Muscle layer of colon (tissue), 2 donors: Measurements from ENCODE around the gene S100A3.
"Not testable (repeated sequence)": the region's sequence is repeated elsewhere in the genome, so short reads cannot be mapped to it uniquely, and the experiment has no call there.

Experiments
- H3K27ac ChIP-seq: one replicate; pipeline ENCODE4 v1.7.0; 2013; ENCODE audit warnings: low read depth, mild to moderate bottlenecking, low read length, moderate library complexity
- H3K27me3 ChIP-seq, 2 donors: one replicate each; pipeline ENCODE4 v1.7.0; 2013; ENCODE audit warnings: low read length in 2 of 2, mild to moderate bottlenecking in 2 of 2; ENCODE audit not compliant: insufficient read depth in 2 of 2, control insufficient read depth in 1 of 2
- H3K36me3 ChIP-seq: one replicate; pipeline ENCODE4 v1.7.0; 2013; ENCODE audit warnings: mild to moderate bottlenecking, low read length; ENCODE audit not compliant: insufficient read depth
- H3K4me1 ChIP-seq: one replicate; pipeline ENCODE4 v1.7.0; 2013; ENCODE audit warnings: mild to moderate bottlenecking, low read length; ENCODE audit not compliant: insufficient read depth
- H3K4me3 ChIP-seq, 2 donors: one replicate each; pipeline ENCODE4 v1.7.0; 2013; ENCODE audit warnings: low read length in 2 of 2, low read depth in 1 of 2, mild to moderate bottlenecking in 1 of 2, moderate library complexity in 1 of 2
- H3K9ac ChIP-seq: one replicate; pipeline ENCODE4 v1.7.0; 2013; ENCODE audit warnings: low read length
- H3K9me3 ChIP-seq: one replicate; pipeline ENCODE4 v1.7.0; 2013; ENCODE audit warnings: mild to moderate bottlenecking, low read length
- donor health status: abdominal sarcoma.
- donor health status: Adenocarcinoma of cecum.

Gene S100A3

GRCh38 chr1:153582836-153583235, 33.8 kb upstream of the S100A3 start:
- not testable (repeated sequence) for H3K27ac ChIP-seq, H3K4me3 ChIP-seq, H3K4me1 ChIP-seq, H3K27me3 ChIP-seq, H3K9me3 ChIP-seq, H3K36me3 ChIP-seq, H3K9ac ChIP-seq

GRCh38 chr1:153578936-153579335, 29.9 kb upstream of the S100A3 start:
- Histone ChIP-seq H3K27ac (no peak overlapping the region), H3K4me1 (no peaks in the 10 kb centered on the region), H3K9me3 (no peaks in the 10 kb centered on the region), H3K4me3 (no peak overlapping the region), H3K27me3 (no peaks in the 10 kb centered on the region), H3K36me3 (no peaks in the 10 kb centered on the region), H3K9ac (no peak overlapping the region)

GRCh38 chr1:153578490-153578889, 29.4 kb upstream of the S100A3 start:
- H3K4me3 ChIP-seq: no peak overlapping the region
- no peaks in the 10 kb centered on the region for H3K36me3 ChIP-seq
- H3K9ac ChIP-seq: no peak overlapping the region
- no peaks in the 10 kb centered on the region for H3K27me3 ChIP-seq
- no peak overlapping the region for H3K27ac ChIP-seq
- no peaks in the 10 kb centered on the region for H3K9me3 ChIP-seq
- no peaks in the 10 kb centered on the region for H3K4me1 ChIP-seq

- no peaks in the 10 kb centered on the region for H3K27me3 ChIP-seq
- H3K9ac ChIP-seq: no peak overlapping the region
- H3K27ac ChIP-seq: no peak overlapping the region
- no peak overlapping the region for H3K4me3 ChIP-seq
- no peaks in the 10 kb centered on the region for H3K36me3 ChIP-seq
- H3K9me3 ChIP-seq: no peaks in the 10 kb centered on the region
- H3K4me1 ChIP-seq: peaks cover 5% of the 10 kb centered on the region
Observed at GRCh38 chr1:153577624-153578051, 28.6 kb upstream of the S100A3 start.

- Histone ChIP-seq H3K36me3 (no peaks in the 10 kb centered on the region), H3K27me3 (no peaks in the 10 kb centered on the region), H3K4me3 (no peak overlapping the region), H3K4me1 (peaks cover 5% of the 10 kb centered on the region), H3K9me3 (no peaks in the 10 kb centered on the region), H3K9ac (no peak overlapping the region), H3K27ac (no peak overlapping the region)
Observed at GRCh38 chr1:153577138-153577537, 28.1 kb upstream of the S100A3 start.

GRCh38 chr1:153575497-153575896, 26.4 kb upstream of the S100A3 start:
- H3K9me3 ChIP-seq: not testable (repeated sequence)

GRCh38 chr1:153575081-153575491, 26.0 kb upstream of the S100A3 start:
- H3K9me3 ChIP-seq, H3K9ac ChIP-seq, H3K4me1 ChIP-seq, H3K36me3 ChIP-seq, H3K27me3 ChIP-seq, H3K27ac ChIP-seq, H3K4me3 ChIP-seq: not testable (repeated sequence)

More at GRCh38 chr1:153575497-153575896, 26.4 kb upstream of the S100A3 start:
- H3K36me3 ChIP-seq, H3K27ac ChIP-seq, H3K27me3 ChIP-seq, H3K4me3 ChIP-seq, H3K4me1 ChIP-seq, H3K9ac ChIP-seq: not testable (repeated sequence)

GRCh38 chr1:153573351-153573750, 24.3 kb upstream of the S100A3 start:
- peaks cover 11% of the 10 kb centered on the region for H3K4me1 ChIP-seq
- H3K9ac ChIP-seq: no peak overlapping the region
- H3K36me3 ChIP-seq: no peaks in the 10 kb centered on the region
- no peak overlapping the region for H3K27ac ChIP-seq
- no peaks in the 10 kb centered on the region for H3K27me3 ChIP-seq
- no peaks in the 10 kb centered on the region for H3K9me3 ChIP-seq
- H3K4me3 ChIP-seq: no peak overlapping the region

- no peak overlapping the region for H3K9ac ChIP-seq
- no peaks in the 10 kb centered on the region for H3K9me3 ChIP-seq
- H3K4me1 ChIP-seq: peaks cover 19% of the 10 kb centered on the region
- no peaks in the 10 kb centered on the region for H3K36me3 ChIP-seq
- H3K4me3 ChIP-seq: no peak overlapping the region
- H3K27ac ChIP-seq: no peak overlapping the region
- H3K27me3 ChIP-seq: no peaks in the 10 kb centered on the region
Observed at GRCh38 chr1:153572569-153573015, 23.5 kb upstream of the S100A3 start.

- Histone ChIP-seq H3K27ac (no peak overlapping the region), H3K36me3 (no peaks in the 10 kb centered on the region), H3K27me3 (no peaks in the 10 kb centered on the region), H3K9me3 (no peaks in the 10 kb centered on the region), H3K9ac (no peak overlapping the region), H3K4me1 (peaks cover 25% of the 10 kb centered on the region), H3K4me3 (no peak overlapping the region)
Observed at GRCh38 chr1:153571706-153572105, 22.6 kb upstream of the S100A3 start.

- H3K4me1 ChIP-seq: peaks cover 34% of the 10 kb centered on the region
- no peak overlapping the region for H3K4me3 ChIP-seq
- no peak overlapping the region for H3K9ac ChIP-seq
- H3K36me3 ChIP-seq: no peaks in the 10 kb centered on the region
- no peaks in the 10 kb centered on the region for H3K9me3 ChIP-seq
- no peak overlapping the region for H3K27ac ChIP-seq
- H3K27me3 ChIP-seq: no peaks in the 10 kb centered on the region
Observed at GRCh38 chr1:153570874-153571273, 21.8 kb upstream of the S100A3 start.

GRCh38 chr1:153569465-153569864, 20.4 kb upstream of the S100A3 start:
- Histone ChIP-seq H3K36me3 (no peaks in the 10 kb centered on the region), H3K4me1 (peaks cover 41% of the 10 kb centered on the region), H3K9me3 (no peaks in the 10 kb centered on the region), H3K4me3 (no peak overlapping the region), H3K27ac (no peak overlapping the region), H3K27me3 (no peaks in the 10 kb centered on the region), H3K9ac (no peak overlapping the region)
